HCT116 (cell line): ENCODE results near the gene C16orf74. TPM values are rescaled to one million over a fixed set of nuclear protein-coding genes. Genes with fewer than 3 reads are reported as not detected.

Source experiments
- ATAC-seq: fragments of 200-7000 bp; cut with Tn5 transposase; 2 replicates; pipeline ENCODE4 v1.9.1; 2020; ENCODE audit warnings: mild to moderate bottlenecking, moderate library complexity
- BruUV-seq: library from RNA; stranded (reverse); fragments of 400-500 nt; replicated peaks from 2 replicates; lab custom pipeline; 2021; lab: Mats Ljungman, UMichigan
- CTCF ChIA-PET: fragments of 300-600 bp; sonication (Branson Sonifier 250); formaldehyde crosslinking; loops from one replicate; lab custom pipeline; 2021; ENCODE audit warnings: antibody characterized with exemption; lab: Charles Lee
- POLR2A ChIA-PET: fragments of 300-600, 350-600 bp; sonication (Branson Sonifier 250); formaldehyde crosslinking; loops from one replicate; lab custom pipeline; 2021; ENCODE audit warnings: antibody characterized with exemption; lab: Charles Lee
- RAD21 ChIA-PET, 2 experiments: fragments of 300-600 bp; sonication (Branson Sonifier 250); formaldehyde crosslinking; loops; one replicate each; lab custom pipeline; 2023; ENCODE audit warnings: low total read pairs in 2 of 2; ENCODE audit not compliant: uncharacterized antibody in 2 of 2, unreplicated experiment in 2 of 2, low non-redundant PET in 1 of 2; lab: Charles Lee
- DNase-seq: peaks from one replicate; pipeline ENCODE4 v3.0.0-alpha.2; 2010; ENCODE audit warnings: low read depth, low spot score
- H2AFZ ChIP-seq: fragments of 200-600 bp; shearing (Covaris generic), sonication (generic); 2 replicates; pipeline ENCODE4 v1.6.1; 2017; ENCODE audit warnings: low read depth, mixed run types, mixed read lengths, antibody characterized with exemption, low read length; ENCODE audit not compliant: poor library complexity, severe bottlenecking
- H3K27ac ChIP-seq: 2 replicates; pipeline ENCODE4 v1.5.1; 2012; ENCODE audit warnings: low read depth, low read length
- H3K27me3 ChIP-seq: fragments of 200-600 bp; sonication (generic); 2 replicates; pipeline ENCODE4 v1.6.1; 2016; ENCODE audit warnings: mixed run types, low read length, mixed read lengths; ENCODE audit not compliant: insufficient read depth
- H3K36me3 ChIP-seq, 2 experiments: fragments of 200-500 bp in 1 of 2; fragments of 200-600 bp in 1 of 2; sonication (Bioruptor generic) in 1 of 2; sonication (generic) in 1 of 2; 2 replicates each; pipeline versions ENCODE4 v1.5.1 to v1.6.1; 2014 to 2016; ENCODE audit warnings: low read length in 2 of 2, inconsistent platforms in 1 of 2, mixed read lengths in 1 of 2, mixed run types in 1 of 2; ENCODE audit not compliant: insufficient read depth in 2 of 2, control insufficient read depth in 1 of 2
- H3K4me1 ChIP-seq, 2 experiments: fragments of 200-600 bp in 1 of 2; sonication (generic) in 1 of 2; 2 replicates each; pipeline versions ENCODE4 v1.5.1 to v1.6.1; 2012 to 2017; ENCODE audit warnings: low read length in 2 of 2, inconsistent platforms in 1 of 2, mild to moderate bottlenecking in 1 of 2, mixed read lengths in 1 of 2, mixed run types in 1 of 2, moderate library complexity in 1 of 2; ENCODE audit not compliant: insufficient read depth in 2 of 2, control insufficient read depth in 1 of 2
- H3K4me2 ChIP-seq: fragments of 200-600 bp; sonication (generic); 2 replicates; pipeline ENCODE4 v1.6.1; 2017; ENCODE audit warnings: mixed run types, low read length, mixed read lengths
- H3K4me3 ChIP-seq, 2 experiments: fragments of 200-600 bp in 1 of 2; sonication (generic) in 1 of 2; replicated peaks in 1 of 2; 2 replicates each; pipeline ENCODE4 v1.5.1; 2011 to 2016; ENCODE audit warnings: low read length in 2 of 2, control low read depth in 1 of 2, low read depth in 1 of 2, mild to moderate bottlenecking in 1 of 2, mixed read lengths in 1 of 2, mixed run types in 1 of 2
- H3K79me2 ChIP-seq: fragments of 200-600 bp; sonication (generic); 2 replicates; pipeline ENCODE4 v1.6.1; 2017; ENCODE audit warnings: mild to moderate bottlenecking, mixed run types, low read length, moderate library complexity, mixed read lengths; ENCODE audit not compliant: insufficient read depth
- H3K9ac ChIP-seq: fragments of 200-600 bp; sonication (generic); 2 replicates; pipeline ENCODE4 v1.6.1; 2016; ENCODE audit warnings: low read length, mixed read lengths
- H3K9me2 ChIP-seq: fragments of 200-600 bp; sonication (generic), shearing (Covaris generic); 2 replicates; pipeline ENCODE4 v1.6.1; 2017; ENCODE audit warnings: mixed run types, mild to moderate bottlenecking, moderate library complexity; ENCODE audit not compliant: insufficient read depth
- H3K9me3 ChIP-seq, 2 experiments: fragments of 200-500 bp in 1 of 2; fragments of 200-600 bp in 1 of 2; sonication (Bioruptor generic) in 1 of 2; sonication (generic) in 1 of 2; 2 replicates each; pipeline ENCODE4 v1.6.1; 2014 to 2017; ENCODE audit warnings: low read length in 2 of 2, mixed read lengths in 2 of 2, inconsistent platforms in 1 of 2, low read depth in 1 of 2, mild to moderate bottlenecking in 1 of 2, mixed run types in 1 of 2, moderate library complexity in 1 of 2; ENCODE audit not compliant: control insufficient read depth in 1 of 2, insufficient read depth in 1 of 2
- H4K20me1 ChIP-seq: fragments of 200-600 bp; sonication (generic), shearing (Covaris generic); 2 replicates; pipeline ENCODE4 v1.6.1; 2017; ENCODE audit warnings: mixed run types, mild to moderate bottlenecking, moderate library complexity; ENCODE audit not compliant: insufficient read depth
- EGR1 ChIP-seq: IDR thresholded peaks from 2 replicates; pipeline ENCODE4 v1.6.1; 2012; ENCODE audit warnings: low read depth
- FOSL1 ChIP-seq: IDR thresholded peaks from 2 replicates; pipeline ENCODE4 v1.6.1; 2012; ENCODE audit warnings: low read depth
- JUND ChIP-seq: IDR thresholded peaks from 2 replicates; pipeline ENCODE4 v1.6.1; 2012
- RAD21 ChIP-seq: IDR thresholded peaks from 2 replicates; pipeline ENCODE4 v1.6.1; 2012; ENCODE audit warnings: low read depth, mild to moderate bottlenecking
- REST ChIP-seq: IDR thresholded peaks from 2 replicates; pipeline ENCODE4 v1.6.1; 2012; ENCODE audit warnings: low read depth
- ZBTB33 ChIP-seq: IDR thresholded peaks from 2 replicates; pipeline ENCODE4 v1.6.1; 2011; ENCODE audit warnings: mild to moderate bottlenecking, low read length, moderate library complexity; ENCODE audit not compliant: insufficient replicate concordance; ENCODE audit errors: extremely low read depth
- intact Hi-C: fragments of 100-400 bp; cut with micrococcal nuclease; formaldehyde crosslinking; loops from 2 replicates; pipeline ENCODE4 v1.10.0; 2022
- total RNA-seq: library from RNA; stranded (reverse); gene quantifications from one replicate; pipeline ENCODE4 v1.2.1, GENCODE V29; 2021; ENCODE audit not compliant: unreplicated experiment

The C16orf74 gene
- total RNA-seq, 1 experiment from 2014 or later, result 30.0 TPM

- no peak for ATAC-seq
- Histone ChIP-seq H3K9me3 (no peaks in the 10 kb centered on the region), H4K20me1 (peaks cover 4% of the 10 kb centered on the region; the same call in 1 of the 2 replicates)
- RAD21 ChIA-PET, result no interaction called here
- TF ChIP-seq JUND (no peak), EGR1 (no peak), RAD21 (no peak), REST (no peak), FOSL1 (no peak), ZBTB33 (no peak)
- TF ChIP-seq, all 23 proteins: peak for 0
- Histone ChIP-seq H3K9me2 (no peaks in the 10 kb centered on the region), H3K4me1 (no peaks in the 10 kb centered on the region), H3K4me2 (no peak overlapping the region), H3K9ac (no peak overlapping the region), H3K27ac (no peak overlapping the region), H2AFZ (no peak overlapping the region), H3K36me3 (peaks cover 28 to 59% of the 10 kb centered on the region in 2 experiments), H3K79me2 (peaks cover 97% of the 10 kb centered on the region), H3K4me3 (no peak overlapping the region), H3K27me3 (no peaks in the 10 kb centered on the region)
- BruUV-seq, result no TSS peak
- DNase-seq, result no peak
- intact Hi-C loops, result no loop called here
- ChIA-PET POLR2A (no interaction called here), CTCF (no interaction called here)
Measured at GRCh38 chr16:85788819-85789218, 37.9 kb upstream of the C16orf74 start.
